HG03108 (cell line): ENCODE data around the gene PRLR.
"Not testable (repeated sequence)": the region's sequence is repeated elsewhere in the genome, so short reads cannot be mapped to it uniquely, and the experiment has no call there.

Source experiments
- ATAC-seq: cut with Tn5 transposase; IDR thresholded peaks from one replicate; pipeline ENCODE4 v1.9.1; 2021; ENCODE audit warnings: moderate library complexity; ENCODE audit not compliant: unreplicated experiment

The PRLR gene

DNA sequence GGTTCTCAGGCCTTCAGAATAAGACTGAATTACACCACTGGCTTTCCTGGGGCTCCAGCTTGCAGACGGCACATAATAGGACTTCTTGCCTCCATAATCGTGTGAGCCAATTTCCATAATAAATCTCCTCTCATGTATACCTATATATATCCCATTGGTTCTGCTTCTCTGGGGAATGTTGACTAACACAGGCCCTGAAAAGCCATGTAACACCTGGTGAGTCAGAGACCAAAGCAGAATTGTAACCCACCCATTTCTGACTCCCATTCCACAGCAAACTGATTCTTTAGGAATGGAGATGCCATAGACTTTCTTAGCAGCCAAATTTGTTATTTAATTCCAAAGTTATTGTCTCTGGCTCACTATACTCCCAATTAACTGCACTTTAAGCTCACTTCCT lies 97.1 kb downstream of the PRLR start:
- no peak for ATAC-seq

- ATAC-seq = no peak
Observed at GRCh38 chr5:35131723-35132122, 98.6 kb downstream of the PRLR start.

- no peak for ATAC-seq
Observed at GRCh38 chr5:35129921-35130485, 100.3 kb downstream of the PRLR start.

GRCh38 chr5:35129276-35129675 lies 101.0 kb downstream of the PRLR start:
- ATAC-seq = no peak

DNA sequence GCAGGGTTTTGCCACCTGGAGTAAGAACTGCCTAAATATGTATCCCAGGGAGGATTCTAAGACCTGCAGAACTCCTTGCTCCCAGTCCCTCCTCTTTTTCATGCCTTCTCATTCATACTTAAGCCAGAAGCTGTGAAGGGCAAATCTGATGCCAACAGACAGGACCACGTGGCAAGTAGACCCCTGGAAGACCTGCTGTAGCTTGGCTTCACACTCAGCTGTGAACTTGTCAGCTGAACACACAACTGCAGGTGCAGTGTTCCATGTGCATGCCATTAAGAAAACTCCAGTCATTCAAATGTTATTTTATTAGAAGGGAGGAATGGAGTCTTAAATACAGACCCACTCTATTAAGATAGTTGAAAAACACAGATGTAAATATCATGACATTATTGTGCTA lies 103.3 kb downstream of the PRLR start:
- no peak for ATAC-seq

DNA sequence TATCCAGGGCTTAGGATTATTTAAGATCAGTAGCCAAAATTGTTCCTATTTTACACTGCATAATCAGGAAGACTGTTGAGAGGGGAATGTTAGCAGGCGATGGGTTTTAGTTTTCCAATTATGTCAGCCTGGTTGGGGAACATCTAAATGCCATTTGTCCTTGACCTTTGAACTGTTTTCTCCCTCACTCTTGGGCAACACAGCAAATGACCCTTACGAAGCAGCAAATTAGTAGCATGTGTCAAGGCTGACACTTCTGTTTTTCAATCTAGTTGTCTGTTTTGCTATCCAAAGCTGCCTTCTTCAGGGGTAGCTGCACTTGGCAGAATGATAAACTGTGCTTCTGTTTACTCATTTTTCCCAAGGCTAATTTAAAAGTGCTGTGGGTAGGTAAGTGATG lies 104.5 kb downstream of the PRLR start:
- ATAC-seq = no peak

- ATAC-seq = no peak
Observed at GRCh38 chr5:35124932-35125331, 105.4 kb downstream of the PRLR start.

DNA sequence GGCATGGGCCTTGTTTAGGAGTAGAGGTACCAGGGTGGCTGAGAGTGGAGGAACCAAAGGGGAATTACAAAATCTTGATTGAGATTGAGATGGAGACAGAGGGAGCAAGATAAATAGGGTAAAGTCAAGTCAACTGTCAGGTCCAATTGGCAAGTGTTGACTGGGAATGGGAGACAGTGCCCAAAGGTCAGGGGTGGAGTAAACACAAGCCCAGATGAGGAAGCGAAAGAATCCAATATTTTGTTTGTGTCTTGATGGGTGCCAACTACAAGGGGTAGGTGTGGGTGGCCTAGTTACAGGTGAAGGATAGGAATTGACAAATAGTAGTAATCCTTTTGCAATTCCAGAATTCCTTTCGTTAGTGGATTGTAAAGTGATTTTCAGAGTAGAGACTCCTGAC lies 107.5 kb downstream of the PRLR start:
- ATAC-seq = no peak

GRCh38 chr5:35120715-35121114 lies 109.6 kb downstream of the PRLR start:
- no peak for ATAC-seq

GRCh38 chr5:35117967-35118366 lies 112.3 kb downstream of the PRLR start:
- ATAC-seq = no peak

DNA sequence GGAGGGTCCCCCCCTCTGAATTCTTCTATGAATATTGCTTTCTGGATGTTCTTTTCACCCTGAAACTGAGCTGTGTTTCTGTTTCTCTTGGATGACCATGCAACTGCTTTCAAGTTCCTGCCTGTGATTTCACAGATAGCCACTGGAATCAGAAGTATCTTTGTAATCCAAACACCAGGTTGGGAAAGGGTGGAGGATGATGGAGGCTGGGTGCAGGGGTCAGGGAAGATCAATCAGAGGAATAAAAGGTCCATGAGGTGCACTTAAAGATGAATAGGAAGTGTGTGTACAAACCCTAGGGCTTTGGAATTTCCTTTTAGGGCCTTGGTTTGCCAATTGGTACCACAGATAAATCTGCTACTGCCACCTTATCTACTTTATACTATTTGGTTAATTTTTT lies 114.4 kb downstream of the PRLR start:
- no peak for ATAC-seq

DNA sequence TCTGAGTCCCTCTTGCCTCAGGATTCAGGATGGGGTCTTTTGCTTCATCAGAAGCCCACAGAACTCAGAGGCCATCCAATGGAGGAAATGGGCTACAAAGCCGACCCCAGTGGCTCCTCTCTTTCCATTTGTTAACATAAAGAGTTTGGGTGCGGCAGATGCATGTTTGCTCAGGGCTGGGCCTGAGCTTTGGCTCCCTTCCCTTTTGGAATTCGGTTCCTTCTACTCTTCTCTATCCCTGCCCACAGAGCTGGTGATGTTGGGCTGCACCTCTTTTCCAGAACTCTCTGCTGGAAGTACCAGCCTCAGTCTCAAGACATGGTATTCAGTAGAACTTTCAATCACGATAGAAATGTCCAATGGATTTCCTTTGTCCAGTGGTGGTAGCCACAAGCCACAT lies 115.6 kb downstream of the PRLR start:
- ATAC-seq = no peak

DNA sequence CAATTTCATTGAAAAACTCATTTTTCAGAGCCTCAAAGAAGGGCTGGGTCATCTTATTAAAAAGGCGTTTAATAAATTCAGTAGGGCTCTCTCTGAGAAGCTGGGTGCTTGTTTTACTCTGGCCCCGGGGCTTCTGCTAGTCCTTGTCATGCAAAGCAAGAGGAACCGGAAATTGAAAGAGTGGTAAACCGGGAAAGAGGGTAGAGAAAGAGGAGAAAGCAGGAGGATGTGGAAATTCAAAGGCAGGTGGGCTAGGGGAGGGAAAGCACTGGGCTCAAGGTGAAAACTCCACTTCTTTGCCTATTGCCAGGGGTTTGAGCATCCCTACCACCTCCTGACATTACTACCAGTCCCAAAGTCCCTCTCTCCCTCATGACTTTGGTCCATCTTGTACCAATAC lies 118.0 kb downstream of the PRLR start:
- no peak for ATAC-seq

DNA sequence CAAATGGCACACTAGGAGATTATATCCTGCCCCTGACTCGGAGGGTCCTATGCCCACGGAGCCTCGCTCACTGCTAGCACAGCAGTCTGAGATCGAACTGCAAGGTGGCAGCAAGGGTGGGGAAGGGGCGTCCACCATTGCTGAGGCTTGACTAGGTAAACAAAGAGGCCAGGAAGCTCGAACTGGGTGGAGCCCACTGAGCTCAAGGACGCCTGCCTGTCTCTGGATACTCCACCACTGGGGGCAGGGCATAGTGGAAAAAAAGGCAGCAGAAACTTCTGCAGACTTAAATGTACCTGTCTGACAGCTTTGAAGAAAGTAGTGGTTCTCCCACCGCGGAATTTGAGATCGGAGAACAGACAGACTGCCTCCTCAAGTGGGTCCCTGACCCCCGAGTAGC lies 125.7 kb downstream of the PRLR start:
- not testable (repeated sequence) for ATAC-seq

- ATAC-seq = no peak
Observed at GRCh38 chr5:35103637-35104299, 126.5 kb downstream of the PRLR start.

DNA sequence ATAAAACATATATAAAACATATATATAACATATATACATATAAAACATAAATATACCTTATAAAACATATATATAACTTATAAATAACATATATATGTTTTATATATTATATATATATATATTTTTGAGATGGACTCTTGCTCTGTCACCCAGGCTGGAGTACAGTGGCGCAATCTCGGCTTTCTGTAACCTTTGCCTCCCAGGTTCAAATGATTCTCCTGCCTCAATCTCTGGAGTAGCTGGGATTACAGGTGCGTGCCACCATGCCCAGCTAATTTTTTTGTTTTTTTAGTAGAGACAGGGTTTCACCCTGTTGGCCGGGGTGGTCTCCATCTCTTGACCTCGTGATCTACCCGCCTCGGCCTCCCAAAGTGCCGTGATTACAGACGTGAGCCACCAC lies 128.6 kb downstream of the PRLR start:
- not testable (repeated sequence) for ATAC-seq

DNA sequence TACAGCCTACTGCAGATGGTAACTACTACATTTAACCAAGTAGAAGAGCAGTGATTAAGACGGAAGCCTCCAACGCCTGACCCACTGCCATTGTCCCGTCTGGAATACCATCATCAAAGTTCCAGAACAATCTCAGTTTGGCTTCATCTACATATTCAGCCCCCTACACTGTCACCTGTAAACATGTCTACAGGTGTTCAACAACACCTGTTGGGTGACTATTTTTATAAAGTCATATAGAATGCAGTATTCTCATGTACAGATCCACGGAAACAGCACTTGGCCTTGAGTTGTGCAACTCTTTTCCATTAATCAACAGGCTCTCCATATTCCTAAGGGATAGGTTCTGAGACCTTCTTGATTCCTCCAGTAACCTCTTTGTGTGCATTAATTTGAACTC lies 129.3 kb downstream of the PRLR start:
- ATAC-seq = no peak

- no peak for ATAC-seq
Observed at GRCh38 chr5:35098214-35098613, 132.1 kb downstream of the PRLR start.

DNA sequence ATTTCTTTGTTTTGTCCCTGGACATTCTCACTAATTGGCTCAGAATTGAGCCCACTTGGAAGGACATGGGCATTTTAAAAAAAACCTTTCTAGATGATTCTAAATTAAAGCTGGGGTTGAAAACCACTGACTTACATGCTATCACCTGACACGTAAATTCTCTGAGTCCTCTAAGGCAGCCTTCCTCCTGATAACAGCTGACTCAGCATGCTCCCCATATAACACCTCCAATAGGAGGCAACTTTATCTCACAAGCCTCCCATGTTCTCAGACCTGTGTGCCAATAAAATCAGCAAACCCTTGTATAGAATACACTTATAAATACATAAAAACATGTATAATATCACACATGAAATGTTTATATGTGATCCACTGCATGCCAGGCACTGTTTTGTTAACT lies 133.4 kb downstream of the PRLR start:
- no peak for ATAC-seq

DNA sequence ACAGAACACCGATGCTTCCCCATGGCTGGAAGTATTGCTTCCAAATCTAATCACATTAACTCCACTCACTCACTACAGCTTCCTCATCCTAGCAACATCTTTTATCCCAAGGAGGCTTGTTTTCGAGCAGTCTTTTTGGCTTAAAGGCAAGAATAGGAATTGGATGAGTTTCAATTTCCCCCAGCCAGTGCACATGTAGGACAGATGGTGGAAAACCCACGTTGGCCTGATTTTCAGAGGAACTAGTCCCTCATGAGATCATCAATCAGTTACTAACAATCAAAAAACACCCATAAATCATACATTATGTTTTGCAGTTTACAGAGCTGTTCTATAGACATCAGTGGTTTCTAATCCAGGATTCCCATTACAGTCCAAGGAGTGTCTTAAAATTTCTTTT lies 134.1 kb downstream of the PRLR start:
- ATAC-seq = no peak

DNA sequence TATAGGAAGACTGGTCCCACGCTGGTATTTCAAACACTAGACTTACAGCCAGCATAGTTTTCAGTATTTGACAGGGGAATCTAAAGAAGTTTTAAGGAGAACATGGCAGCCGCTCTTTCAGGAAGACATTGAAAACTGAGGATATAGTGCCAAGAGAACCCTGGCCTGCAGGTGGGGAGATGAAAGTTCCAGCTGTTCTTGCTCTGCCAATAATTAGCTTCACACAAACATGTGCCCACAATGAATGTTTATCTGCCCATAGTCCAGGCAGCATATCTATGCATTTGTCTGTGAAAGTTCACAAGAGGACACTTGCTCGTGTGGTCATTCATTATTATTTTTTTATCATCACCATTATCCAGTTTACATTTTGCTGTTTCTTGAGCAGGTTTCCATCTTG lies 134.9 kb downstream of the PRLR start:
- no peak for ATAC-seq

DNA sequence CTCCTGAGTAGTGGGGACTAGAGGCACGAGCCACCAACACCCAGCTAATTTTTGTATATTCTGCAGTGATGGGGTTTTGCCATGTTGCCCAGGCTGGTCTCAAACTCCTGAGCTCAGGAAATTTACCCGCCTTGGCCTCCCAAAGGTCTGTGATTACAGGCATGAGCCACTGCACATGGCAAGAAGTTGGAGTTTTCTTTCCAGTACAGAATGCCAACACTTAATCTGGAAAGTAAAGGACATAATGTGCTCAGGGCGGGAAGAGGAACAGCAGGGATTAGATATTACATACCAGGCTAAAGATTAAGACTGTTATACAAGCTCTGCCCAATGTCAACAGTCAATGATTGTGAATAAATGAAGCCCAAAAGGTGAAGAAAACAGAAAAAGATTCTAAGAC lies 135.3 kb downstream of the PRLR start:
- ATAC-seq = no peak

GRCh38 chr5:35092703-35093102 lies 137.6 kb downstream of the PRLR start:
- ATAC-seq = no peak
